ENCODE data around the gene CD164L2. TPM values are rescaled to one million over a fixed set of nuclear protein-coding genes. Genes with fewer than 3 reads are reported as not detected.

Gene CD164L2
- total RNA-seq, 1 experiment from 2014 or later = 0.63 TPM

DNA sequence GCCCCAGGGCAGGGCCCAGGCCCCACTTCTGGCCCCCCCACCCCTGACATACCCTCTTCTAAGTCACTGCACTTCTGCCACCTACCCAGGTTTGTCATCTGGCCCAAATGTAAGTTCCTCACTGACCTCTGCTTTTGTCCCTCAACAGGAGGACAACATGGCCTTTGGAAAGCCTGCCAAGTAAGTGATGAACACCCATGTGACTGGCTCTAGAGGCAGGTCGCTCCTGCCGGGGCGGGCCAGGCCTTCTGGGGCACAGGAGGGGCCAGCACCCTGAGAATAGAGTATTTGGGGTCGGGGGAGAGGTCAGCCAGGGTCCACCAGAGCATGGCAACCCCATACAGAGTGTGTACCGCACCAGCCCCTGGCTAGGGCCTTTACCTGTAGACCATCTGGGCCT, 51.2 kb downstream of the CD164L2 start:
- H3K36me3 ChIP-seq (ENCODE audit: low read depth) = no peaks in the 10 kb centered on the region; the same call in 1 of the 2 replicates
- no peak overlapping the region for H2AFZ ChIP-seq
- H3K27me3 ChIP-seq (ENCODE audit: insufficient read depth, low read depth) = no peaks in the 10 kb centered on the region
- no peak overlapping the region for H3K4me3 ChIP-seq
- no peaks in the 10 kb centered on the region for H3F3A ChIP-seq (ENCODE audit: insufficient read depth, low read depth)
- no peaks in the 10 kb centered on the region for H4K20me1 ChIP-seq (ENCODE audit: insufficient read depth)
- H3K4me1 ChIP-seq (replicated peaks; ENCODE audit: insufficient read depth) = no peaks in the 10 kb centered on the region
- intact Hi-C loops (cut with micrococcal nuclease; ENCODE audit: unreplicated experiment) = no loop called here
- no peak overlapping the region for H3K27ac ChIP-seq
- TF ChIP-seq, protein P1, sequence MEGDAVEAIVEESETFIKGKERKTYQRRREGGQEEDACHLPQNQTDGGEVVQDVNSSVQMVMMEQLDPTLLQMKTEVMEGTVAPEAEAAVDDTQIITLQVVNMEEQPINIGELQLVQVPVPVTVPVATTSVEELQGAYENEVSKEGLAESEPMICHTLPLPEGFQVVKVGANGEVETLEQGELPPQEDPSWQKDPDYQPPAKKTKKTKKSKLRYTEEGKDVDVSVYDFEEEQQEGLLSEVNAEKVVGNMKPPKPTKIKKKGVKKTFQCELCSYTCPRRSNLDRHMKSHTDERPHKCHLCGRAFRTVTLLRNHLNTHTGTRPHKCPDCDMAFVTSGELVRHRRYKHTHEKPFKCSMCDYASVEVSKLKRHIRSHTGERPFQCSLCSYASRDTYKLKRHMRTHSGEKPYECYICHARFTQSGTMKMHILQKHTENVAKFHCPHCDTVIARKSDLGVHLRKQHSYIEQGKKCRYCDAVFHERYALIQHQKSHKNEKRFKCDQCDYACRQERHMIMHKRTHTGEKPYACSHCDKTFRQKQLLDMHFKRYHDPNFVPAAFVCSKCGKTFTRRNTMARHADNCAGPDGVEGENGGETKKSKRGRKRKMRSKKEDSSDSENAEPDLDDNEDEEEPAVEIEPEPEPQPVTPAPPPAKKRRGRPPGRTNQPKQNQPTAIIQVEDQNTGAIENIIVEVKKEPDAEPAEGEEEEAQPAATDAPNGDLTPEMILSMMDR (conservative IDR thresholded peaks at IDR 0.05) = no peak
- TF ChIP-seq EZH2 (IDR thresholded peaks at IDR 0.05; ENCODE audit: low read depth) = no peak
- no TSS peak for BruUV-seq (replicated peaks)
- H3K4me2 ChIP-seq = no peak overlapping the region
- CTCF ChIA-PET = no interaction called here
- peaks cover 2% of the 10 kb centered on the region; the same call in 1 of the 2 replicates for H3K79me2 ChIP-seq (ENCODE audit: low read depth)
- POLR2A ChIA-PET (ENCODE audit: unreplicated experiment) = interaction anchor here (0.5 to 0.7 kb wide), 2 partner anchors 329 to 450 kb away, joined by 3 to 7 read pairs; no protein-coding TSS in a partner anchor
- H3K9me2 ChIP-seq (ENCODE audit: insufficient read depth) = no peaks in the 10 kb centered on the region
- no peak for DNase-seq
- H3K9me3 ChIP-seq (ENCODE audit: insufficient read depth, low read depth) = no peaks in the 10 kb centered on the region

DNA sequence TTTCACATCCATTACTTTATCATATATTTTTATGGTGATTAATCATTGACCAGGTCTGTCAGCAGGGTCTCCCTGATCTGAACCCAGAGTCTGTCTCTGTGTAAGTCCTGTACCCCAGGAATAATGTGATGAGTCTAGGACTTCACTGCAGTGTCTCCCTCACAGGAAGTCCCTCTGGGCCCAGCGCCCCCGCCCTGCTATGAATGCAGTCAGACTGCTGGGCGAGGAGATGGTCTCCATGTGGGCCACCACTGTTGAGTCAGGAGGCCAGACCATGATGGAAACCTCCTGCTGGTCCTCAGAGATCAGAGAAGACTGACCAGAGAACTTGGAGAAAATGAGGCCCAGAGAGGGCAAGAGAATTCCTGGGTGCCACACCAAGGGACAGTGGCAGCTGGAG, 51.7 kb downstream of the CD164L2 start:
- H3K4me1 ChIP-seq (replicated peaks; ENCODE audit: insufficient read depth) = no peaks in the 10 kb centered on the region
- H2AFZ ChIP-seq = no peak overlapping the region
- no peaks in the 10 kb centered on the region for H4K20me1 ChIP-seq (ENCODE audit: insufficient read depth)
- intact Hi-C loops (cut with micrococcal nuclease; ENCODE audit: unreplicated experiment) = no loop called here
- H3K4me2 ChIP-seq = no peak overlapping the region
- ChIA-PET POLR2A (ENCODE audit: unreplicated experiment) (interaction anchor here (0.7 kb wide), 1 partner anchor 328 kb away, joined by 3 read pairs; no protein-coding TSS in a partner anchor), CTCF (no interaction called here)
- H3F3A ChIP-seq (ENCODE audit: insufficient read depth, low read depth) = no peaks in the 10 kb centered on the region
- no peak overlapping the region for H3K27ac ChIP-seq
- H3K79me2 ChIP-seq (ENCODE audit: low read depth) = peaks cover 4% of the 10 kb centered on the region
- no peak overlapping the region for H3K4me3 ChIP-seq
- no peaks in the 10 kb centered on the region for H3K9me3 ChIP-seq (ENCODE audit: insufficient read depth, low read depth)
- no peaks in the 10 kb centered on the region for H3K27me3 ChIP-seq (ENCODE audit: insufficient read depth, low read depth)
- no peaks in the 10 kb centered on the region; the same call in 1 of the 2 replicates for H3K36me3 ChIP-seq (ENCODE audit: low read depth)
- DNase-seq = no peak
- BruUV-seq (replicated peaks) = no TSS peak
- TF ChIP-seq, protein P1 (conservative IDR thresholded peaks at IDR 0.05) = no peak
- no peak for TF ChIP-seq EZH2 (IDR thresholded peaks at IDR 0.05; ENCODE audit: low read depth)
- H3K9me2 ChIP-seq (ENCODE audit: insufficient read depth) = no peaks in the 10 kb centered on the region

DNA sequence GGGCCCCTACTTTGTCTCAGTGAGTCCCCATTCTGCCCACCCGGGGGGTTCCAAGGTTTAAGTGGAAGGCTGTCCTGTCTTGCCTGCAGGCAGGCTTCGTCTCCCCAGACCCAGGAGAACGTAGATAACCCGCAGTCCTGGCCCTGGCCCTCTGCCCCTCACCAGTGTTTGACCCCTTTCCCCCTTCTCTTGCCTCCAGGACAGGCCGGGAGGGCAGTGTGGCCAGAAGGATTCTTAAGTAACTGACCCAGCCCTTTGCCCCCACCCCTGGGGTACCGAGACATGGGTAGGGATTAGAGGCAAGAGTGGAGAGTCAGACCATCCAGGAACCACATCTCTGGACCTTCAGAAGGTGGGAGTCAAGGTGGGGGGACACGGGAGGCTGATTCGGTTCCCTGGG, 52.3 kb downstream of the CD164L2 start:
- Histone ChIP-seq H3K36me3 (ENCODE audit: low read depth) (no peaks in the 10 kb centered on the region; the same call in 1 of the 2 replicates), H3K79me2 (ENCODE audit: low read depth) (peaks cover 10% of the 10 kb centered on the region), H3K27me3 (ENCODE audit: insufficient read depth, low read depth) (no peaks in the 10 kb centered on the region), H4K20me1 (ENCODE audit: insufficient read depth) (no peaks in the 10 kb centered on the region), H3K4me2 (no peak overlapping the region), H3K27ac (no peak overlapping the region), H3K9me3 (ENCODE audit: insufficient read depth, low read depth) (no peaks in the 10 kb centered on the region), H3F3A (ENCODE audit: insufficient read depth, low read depth) (no peaks in the 10 kb centered on the region), H3K9me2 (ENCODE audit: insufficient read depth) (no peaks in the 10 kb centered on the region), H2AFZ (no peak overlapping the region), H3K4me1 (replicated peaks; ENCODE audit: insufficient read depth) (no peaks in the 10 kb centered on the region), H3K4me3 (no peak overlapping the region)
- ChIA-PET CTCF (no interaction called here), POLR2A (ENCODE audit: unreplicated experiment) (no interaction called here)
- intact Hi-C loops (cut with micrococcal nuclease; ENCODE audit: unreplicated experiment) = no loop called here
- no peak for DNase-seq
- no peak for TF ChIP-seq EZH2 (IDR thresholded peaks at IDR 0.05; ENCODE audit: low read depth)
- TF ChIP-seq, protein P1 (conservative IDR thresholded peaks at IDR 0.05) = no peak
- BruUV-seq (replicated peaks) = no TSS peak

Other genes with a start within 250 kb of the CD164L2 start
- 17.9 and 27.5 TPM in 2 replicates for gene SLC9A1, start 228.2 kb downstream of the CD164L2 start, total RNA-seq (2021)
- 37.1 and 39.2 TPM in 2 replicates for gene WDTC1, start 148.7 kb downstream of the CD164L2 start, total RNA-seq (2021)
- 32.0 and 32.8 TPM in 2 replicates for gene TMEM222, start 61.2 kb downstream of the CD164L2 start, total RNA-seq (2021)
- 43.7 and 49.8 TPM in 2 replicates for gene SYTL1, start 41.3 kb downstream of the CD164L2 start, total RNA-seq (2021)
- 25.1 and 26.2 TPM in 2 replicates for gene MAP3K6, start 16.4 kb downstream of the CD164L2 start, total RNA-seq (2021)
- not detected in 2 replicates for gene FCN3, start 8.5 kb downstream of the CD164L2 start, total RNA-seq (2021)
- 0.98 and 1.2 TPM in 2 replicates for gene GPR3, start 9.3 kb upstream of the CD164L2 start, total RNA-seq (2021)
- 96.5 and 134 TPM in 2 replicates for gene WASF2, start 106.8 kb upstream of the CD164L2 start, total RNA-seq (2021)
- gene AHDC1, start 220.8 kb upstream of the CD164L2 start, total RNA-seq (2021) = 45.9 and 48.8 TPM in 2 replicates